ENCODE results near the gene URI1. TPM values are rescaled to one million over a fixed set of nuclear protein-coding genes. Genes with fewer than 3 reads are reported as not detected.

The URI1 gene
- total RNA-seq, 1 experiment from 2014 or later = 31.0 TPM

GRCh38 chr19:30044273-30045248 is 102.5 kb downstream of the URI1 start:
- ChIA-PET CTCF (no interaction called here), POLR2A (ENCODE audit: unreplicated experiment) (no interaction called here)
- no peak for DNase-seq
- H3K9me3 ChIP-seq (ENCODE audit: low read length) = no peaks in the 10 kb centered on the region
- ATAC-seq = no peak
- no peaks in the 10 kb centered on the region for H3F3A ChIP-seq (ENCODE audit: low read length, unreplicated experiment)
- TF ChIP-seq CTCF (conservative IDR thresholded peaks at IDR 0.05; ENCODE audit: low read depth, low read length) (no peak), EZH2phosphoT487 (IDR thresholded peaks at IDR 0.05; ENCODE audit: borderline replicate concordance, low read length) (no peak), EZH2 (IDR thresholded peaks at IDR 0.05; ENCODE audit: low read length, unreplicated experiment) (no peak)
- no peak overlapping the region for H3K4me3 ChIP-seq (ENCODE audit: low read length)
- no peak overlapping the region for H2AFZ ChIP-seq (ENCODE audit: low read length)
- H3K79me2 ChIP-seq (ENCODE audit: low read length) = no peaks in the 10 kb centered on the region
- no peaks in the 10 kb centered on the region for H3K27me3 ChIP-seq (ENCODE audit: low read length)
- H3K9me2 ChIP-seq (replicated peaks; ENCODE audit: low read length) = no peaks in the 10 kb centered on the region
- intact Hi-C loops (cut with micrococcal nuclease) = loop anchor here (5.0 kb wide), 1 partner anchor 608 kb away; no protein-coding TSS in a partner anchor
- no peak overlapping the region for H3K9ac ChIP-seq (ENCODE audit: low read length)
- no peaks in the 10 kb centered on the region for H3K36me3 ChIP-seq (ENCODE audit: low read depth, low read length)
- no TSS peak for BruUV-seq (replicated peaks)
- H3K27ac ChIP-seq (ENCODE audit: low read length) = no peak overlapping the region
- no peaks in the 10 kb centered on the region for H4K20me1 ChIP-seq (ENCODE audit: low read length)
- no peaks in the 10 kb centered on the region for H3K4me1 ChIP-seq (ENCODE audit: insufficient read depth, low read length)
- H3K4me2 ChIP-seq (ENCODE audit: low read length) = no peak overlapping the region

- no peak; the same call in 1 of the 2 replicates for ATAC-seq
- Histone ChIP-seq H4K20me1 (ENCODE audit: low read length) (no peaks in the 10 kb centered on the region), H3K79me2 (ENCODE audit: low read length) (no peaks in the 10 kb centered on the region), H3K36me3 (ENCODE audit: low read depth, low read length) (no peaks in the 10 kb centered on the region), H3F3A (ENCODE audit: low read length, unreplicated experiment) (no peaks in the 10 kb centered on the region), H3K9ac (ENCODE audit: low read length) (no peak overlapping the region), H3K4me2 (ENCODE audit: low read length) (no peak overlapping the region), H3K27me3 (ENCODE audit: low read length) (no peaks in the 10 kb centered on the region), H2AFZ (ENCODE audit: low read length) (no peak overlapping the region), H3K9me2 (replicated peaks; ENCODE audit: low read length) (no peaks in the 10 kb centered on the region), H3K4me3 (ENCODE audit: low read length) (no peak overlapping the region), H3K9me3 (ENCODE audit: low read length) (no peaks in the 10 kb centered on the region), H3K4me1 (ENCODE audit: insufficient read depth, low read length) (no peaks in the 10 kb centered on the region), H3K27ac (ENCODE audit: low read length) (no peak overlapping the region)
- no TSS peak for BruUV-seq (replicated peaks)
- intact Hi-C loops (cut with micrococcal nuclease) = loop anchor here (5.0 kb wide), 1 partner anchor 606 kb away; no protein-coding TSS in a partner anchor
- DNase-seq = peak; percentile 36
- CTCF ChIA-PET = no interaction called here
- TF ChIP-seq CTCF (conservative IDR thresholded peaks at IDR 0.05; ENCODE audit: low read depth, low read length) (peak; percentile 63), EZH2phosphoT487 (IDR thresholded peaks at IDR 0.05; ENCODE audit: borderline replicate concordance, low read length) (no peak), EZH2 (IDR thresholded peaks at IDR 0.05; ENCODE audit: low read length, unreplicated experiment) (no peak)
- POLR2A ChIA-PET (ENCODE audit: unreplicated experiment) = no interaction called here
These were observed 104.5 kb downstream of the URI1 start for GRCh38 chr19:30046522-30046921.

- TF ChIP-seq EZH2phosphoT487 (IDR thresholded peaks at IDR 0.05; ENCODE audit: borderline replicate concordance, low read length) = no peak
- TF ChIP-seq CTCF (conservative IDR thresholded peaks at IDR 0.05; ENCODE audit: low read depth, low read length) = no peak
- ChIA-PET CTCF (no interaction called here), POLR2A (ENCODE audit: unreplicated experiment) (no interaction called here)
- DNase-seq (no peak), ATAC-seq (no peak)
- Histone ChIP-seq H3F3A (ENCODE audit: low read length, unreplicated experiment) (no peaks in the 10 kb centered on the region), H3K4me1 (ENCODE audit: insufficient read depth, low read length) (no peaks in the 10 kb centered on the region), H3K4me2 (ENCODE audit: low read length) (no peak overlapping the region), H3K9ac (ENCODE audit: low read length) (no peak overlapping the region), H3K9me2 (replicated peaks; ENCODE audit: low read length) (no peaks in the 10 kb centered on the region), H3K9me3 (ENCODE audit: low read length) (no peaks in the 10 kb centered on the region), H3K27ac (ENCODE audit: low read length) (no peak overlapping the region), H3K79me2 (ENCODE audit: low read length) (no peaks in the 10 kb centered on the region), H2AFZ (ENCODE audit: low read length) (no peak overlapping the region), H3K27me3 (ENCODE audit: low read length) (no peaks in the 10 kb centered on the region), H4K20me1 (ENCODE audit: low read length) (no peaks in the 10 kb centered on the region), H3K36me3 (ENCODE audit: low read depth, low read length) (no peaks in the 10 kb centered on the region), H3K4me3 (ENCODE audit: low read length) (no peak overlapping the region)
- no TSS peak for BruUV-seq (replicated peaks)
- intact Hi-C loops (cut with micrococcal nuclease) = loop anchor here (5.0 kb wide), 1 partner anchor 605 kb away; no protein-coding TSS in a partner anchor
These were observed 105.4 kb downstream of the URI1 start for GRCh38 chr19:30047432-30047831.
